CD14-positive monocyte (primary cell): ENCODE data around the gene ABCA12. TPM values are rescaled to one million over a fixed set of nuclear protein-coding genes. Genes with fewer than 3 reads are reported as not detected.
"Not testable (repeated sequence)": the region's sequence is repeated elsewhere in the genome, so short reads cannot be mapped to it uniquely, and the experiment has no call there.

Experiments used
- DNase-seq, 3 donors: peaks; one replicate each; pipeline ENCODE4 v3.0.0-alpha.2; 2011 to 2022
- H2AFZ ChIP-seq: 2 replicates; pipeline ENCODE4 v1.6.0; 2012; ENCODE audit warnings: mild to moderate bottlenecking, low read depth, low read length, inconsistent platforms; ENCODE audit not compliant: insufficient read depth, poor library complexity, severe bottlenecking
- H3K27ac ChIP-seq, 2 donors: 1 replicate in 1 of 2; 2 replicates in 1 of 2; pipeline ENCODE4 v1.5.1; 2012 to 2013; ENCODE audit warnings: low read length in 2 of 2, control low read depth in 1 of 2, inconsistent platforms in 1 of 2, low read depth in 1 of 2, mild to moderate bottlenecking in 1 of 2
- H3K27me3 ChIP-seq, 2 donors: one replicate each; pipeline versions ENCODE4 v1.6.0 to v1.6.1; 2011 to 2013; ENCODE audit warnings: low read length in 2 of 2; ENCODE audit not compliant: control insufficient read depth in 2 of 2, insufficient read depth in 2 of 2
- H3K36me3 ChIP-seq, 2 donors: replicated peaks in 1 of 2; 1 replicate in 1 of 2; 2 replicates in 1 of 2; pipeline versions ENCODE4 v1.5.1 to v1.6.1; 2012 to 2013; ENCODE audit warnings: low read length in 2 of 2, control low read depth in 1 of 2, inconsistent platforms in 1 of 2, mild to moderate bottlenecking in 1 of 2; ENCODE audit not compliant: insufficient read depth in 2 of 2, control insufficient read depth in 1 of 2
- H3K4me1 ChIP-seq, 2 donors: 1 replicate in 1 of 2; 2 replicates in 1 of 2; pipeline versions ENCODE4 v1.5.1 to v1.6.1; 2012 to 2013; ENCODE audit warnings: low read length in 2 of 2, control low read depth in 1 of 2, inconsistent platforms in 1 of 2, mild to moderate bottlenecking in 1 of 2, moderate library complexity in 1 of 2; ENCODE audit not compliant: insufficient read depth in 2 of 2, control insufficient read depth in 1 of 2
- H3K4me2 ChIP-seq: replicated peaks from 2 replicates; pipeline ENCODE3; 2012; ENCODE audit warnings: low read length, moderate library complexity, mild to moderate bottlenecking; ENCODE audit not compliant: poor library complexity, severe bottlenecking; ENCODE audit errors: extremely low read depth
- H3K4me3 ChIP-seq, 3 experiments: fragments of 200-600 bp in 1 of 3; sonication (generic) in 1 of 3; replicated peaks in 1 of 3; 1 replicate in 2 of 3; 2 replicates in 1 of 3; pipeline ENCODE4 v1.5.1; 2011 to 2013; ENCODE audit warnings: low read length in 3 of 3, mild to moderate bottlenecking in 3 of 3, control low read depth in 2 of 3, low read depth in 2 of 3, inconsistent platforms in 1 of 3, moderate library complexity in 1 of 3
- H3K79me2 ChIP-seq: 2 replicates; pipeline ENCODE4 v1.6.0; 2012; ENCODE audit warnings: mild to moderate bottlenecking, control low read depth, inconsistent platforms, low read length, moderate library complexity; ENCODE audit not compliant: insufficient read depth
- H3K9ac ChIP-seq: 2 replicates; pipeline ENCODE4 v1.6.0; 2017; ENCODE audit warnings: low read length, mild to moderate bottlenecking; ENCODE audit not compliant: insufficient read depth, poor library complexity, severe bottlenecking
- H3K9me3 ChIP-seq, 2 donors: replicated peaks in 1 of 2; 1 replicate in 1 of 2; 2 replicates in 1 of 2; pipeline versions ENCODE4 v1.5.1 to v1.6.1; 2012 to 2013; ENCODE audit warnings: low read length in 2 of 2, control low read depth in 1 of 2; ENCODE audit not compliant: control insufficient read depth in 1 of 2, insufficient read depth in 1 of 2
- H4K20me1 ChIP-seq: 2 replicates; pipeline ENCODE4 v1.6.0; 2012; ENCODE audit warnings: mild to moderate bottlenecking, low read length, control low read depth, moderate library complexity; ENCODE audit not compliant: insufficient read depth
- H3K27ac Mint-ChIP-seq, 7 donors: one replicate each; pipeline ENCODE4 v1.8.0; 2020; ENCODE audit warnings: mild to moderate bottlenecking in 7 of 7, mixed read lengths in 7 of 7, moderate library complexity in 6 of 7, inconsistent platforms in 2 of 7
- H3K27me3 Mint-ChIP-seq, 3 donors: one replicate each; pipeline ENCODE4 v1.8.0; 2021 to 2022; ENCODE audit warnings: low read depth in 3 of 3, mild to moderate bottlenecking in 3 of 3, mixed read lengths in 3 of 3, moderate library complexity in 3 of 3, inconsistent platforms in 1 of 3
- H3K36me3 Mint-ChIP-seq, 2 donors: one replicate each; pipeline ENCODE4 v1.8.0; 2020; ENCODE audit warnings: mixed read lengths in 2 of 2, inconsistent platforms in 1 of 2, mild to moderate bottlenecking in 1 of 2
- H3K4me1 Mint-ChIP-seq: one replicate; pipeline ENCODE4 v1.8.0; 2020; ENCODE audit warnings: mild to moderate bottlenecking, mixed read lengths
- H3K4me3 Mint-ChIP-seq, 2 donors: one replicate each; pipeline ENCODE4 v1.8.0; 2020; ENCODE audit warnings: mild to moderate bottlenecking in 2 of 2, mixed read lengths in 2 of 2, moderate library complexity in 1 of 2
- H3K9me3 Mint-ChIP-seq, 7 donors: one replicate each; pipeline ENCODE4 v1.8.0; 2020 to 2022; ENCODE audit warnings: mixed read lengths in 7 of 7, mild to moderate bottlenecking in 6 of 7, moderate library complexity in 6 of 7, inconsistent platforms in 2 of 7
- CTCF ChIP-seq: fragments of 200-600 bp; IDR thresholded peaks from one replicate; pipeline ENCODE4 v1.8.0; 2022; ENCODE audit warnings: antibody characterized with exemption, mild to moderate bottlenecking
- WGBS: methylation state at CpG from one replicate; pipeline ENCODE4 v1.1.5; 2013; ENCODE audit warnings: missing lambda C conversion rate; ENCODE audit not compliant: insufficient coverage; 5-methylcytosine and 5-hydroxymethylcytosine counted together
- intact Hi-C, 2 donors: fragments of 100-400 bp; cut with micrococcal nuclease; formaldehyde crosslinking; loops; one replicate each; pipeline versions ENCODE4 v1.15.0 to v1.15.1; 2023
- polyA plus RNA-seq, 3 donors: library from polyadenylated mRNA; depleted of rRNA in 1 of 3; unstranded in 2 of 3; stranded (reverse) in 1 of 3; fragments of 300-500 nt in 2 of 3; fragments of >200 nt in 1 of 3; fragmentation: Illumina TruSeq in 2 of 3; gene quantifications; 1 replicate in 2 of 3; 2 replicates in 1 of 3; pipeline ENCODE4 v1.2.3, GENCODE V29; 2012 to 2021

Gene ABCA12
- polyA plus RNA-seq, 3 donors = not detected

GRCh38 chr2:215171796-215172195, 33.4 kb upstream of the ABCA12 start:
- no peak overlapping the region for H3K27ac ChIP-seq
- no peaks in the 10 kb centered on the region for H3K36me3 ChIP-seq
- intact Hi-C loops = no loop called here
- no peak overlapping the region for H3K4me2 ChIP-seq
- Mint-ChIP-seq H3K36me3 (no peaks in the 10 kb centered on the region), H3K4me3 (no peak overlapping the region), H3K4me1 (peaks cover 2% of the 10 kb centered on the region), H3K27me3 (no peaks in the 10 kb centered on the region), H3K9me3 (peaks cover 0 to 3% (median 0%) of the 10 kb centered on the region in 7 donors), H3K27ac (no peak overlapping the region)
- no peak for DNase-seq
- H3K9me3 ChIP-seq = no peaks in the 10 kb centered on the region
- no peak overlapping the region for H3K4me3 ChIP-seq
- H3K27me3 ChIP-seq = no peaks in the 10 kb centered on the region
- no peaks in the 10 kb centered on the region for H3K79me2 ChIP-seq
- no peak for TF ChIP-seq CTCF
- no peak overlapping the region for H2AFZ ChIP-seq
- 100% methylated on average over 1 of the region's 4 CpGs for WGBS
- H3K9ac ChIP-seq = no peak overlapping the region
- no peaks in the 10 kb centered on the region for H4K20me1 ChIP-seq
- H3K4me1 ChIP-seq = no peaks in the 10 kb centered on the region

GRCh38 chr2:215171151-215171550, 32.7 kb upstream of the ABCA12 start:
- H3K9ac ChIP-seq = no peak overlapping the region
- H3K27ac ChIP-seq = no peak overlapping the region
- H3K4me2 ChIP-seq = no peak overlapping the region

GRCh38 chr2:215166505-215166904, 28.1 kb upstream of the ABCA12 start:
- H3K27me3 Mint-ChIP-seq, H3K4me2 ChIP-seq, H3K27ac ChIP-seq, intact Hi-C loops, H3K79me2 ChIP-seq, H3K27ac Mint-ChIP-seq, H3K9ac ChIP-seq, H3K4me1 ChIP-seq, DNase-seq, H3K4me3 Mint-ChIP-seq, H2AFZ ChIP-seq, H3K27me3 ChIP-seq, H3K4me1 Mint-ChIP-seq, H3K36me3 Mint-ChIP-seq, H3K36me3 ChIP-seq, H4K20me1 ChIP-seq, H3K4me3 ChIP-seq: not testable (repeated sequence)
- H3K9me3 ChIP-seq = peaks cover 8 to 12% of the 10 kb centered on the region in 2 donors
- peaks cover 8 to 18% (median 16%) of the 10 kb centered on the region in 7 donors for H3K9me3 Mint-ChIP-seq
- WGBS = no CpG with 5 or more reads among the region's 2 CpGs

More at GRCh38 chr2:215171151-215171550, 32.7 kb upstream of the ABCA12 start:
- H3K9me3 Mint-ChIP-seq = peaks cover 0 to 5% (median 0%) of the 10 kb centered on the region in 7 donors
- Histone ChIP-seq H3K4me3 (no peak overlapping the region), H3K79me2 (no peaks in the 10 kb centered on the region), H3K27me3 (no peaks in the 10 kb centered on the region), H4K20me1 (no peaks in the 10 kb centered on the region), H2AFZ (no peak overlapping the region), H3K9me3 (no peaks in the 10 kb centered on the region), H3K36me3 (no peaks in the 10 kb centered on the region), H3K4me1 (no peaks in the 10 kb centered on the region)
- intact Hi-C loops = no loop called here
- no peaks in the 10 kb centered on the region for H3K36me3 Mint-ChIP-seq
- no peak overlapping the region for H3K27ac Mint-ChIP-seq
- TF ChIP-seq CTCF = no peak
- WGBS = no CpG with 5 or more reads among the region's 3 CpGs
- H3K27me3 Mint-ChIP-seq = no peaks in the 10 kb centered on the region
- no peak for DNase-seq
- peak overlapping the region in 1 of 2 donors; percentile 48 for H3K4me3 Mint-ChIP-seq
- peaks cover 2% of the 10 kb centered on the region for H3K4me1 Mint-ChIP-seq
